ENCODE data around the gene UBXN1.

GRCh38 chr11:62706850-62707247 is 28.0 kb upstream of the UBXN1 start:
- TF ChIP-seq CTCF (IDR thresholded peaks at IDR 0.05; ENCODE audit: insufficient read depth, low read length) (no peak), REST (IDR thresholded peaks at IDR 0.05; ENCODE audit: insufficient replicate concordance, low read depth) (no peak), SPI1 (IDR thresholded peaks at IDR 0.05; ENCODE audit: borderline replicate concordance, low read depth) (no peak), POLR2AphosphoS5 (IDR thresholded peaks at IDR 0.05; ENCODE audit: low read depth) (no peak), GABPA (IDR thresholded peaks at IDR 0.05; ENCODE audit: low read depth) (no peak)
